Trophoblast cell (in vitro differentiated cells and primary cell): Measurements from ENCODE around the gene DNAJC16.
"Not testable (repeated sequence)": the region's sequence is repeated elsewhere in the genome, so short reads cannot be mapped to it uniquely, and the experiment has no call there.

ENCODE experiments used
- DNase-seq, 2 donors: peaks; one replicate each; pipeline ENCODE4 v3.0.0-alpha.2; 2016
- H2AFZ ChIP-seq: 2 replicates; pipeline ENCODE4 v1.6.1; 2013; ENCODE audit warnings: low read length, moderate library complexity, mild to moderate bottlenecking; ENCODE audit not compliant: insufficient read depth, poor library complexity
- H2AK5ac ChIP-seq: 2 replicates; pipeline ENCODE4 v1.6.1; 2013; ENCODE audit warnings: mild to moderate bottlenecking, low read length
- H2BK120ac ChIP-seq: 2 replicates; pipeline ENCODE4 v1.6.1; 2013; ENCODE audit warnings: low read length, mild to moderate bottlenecking, moderate library complexity; ENCODE audit not compliant: insufficient read depth, poor library complexity
- H2BK12ac ChIP-seq: 2 replicates; pipeline ENCODE4 v1.6.1; 2013; ENCODE audit warnings: mild to moderate bottlenecking, low read length, moderate library complexity
- H2BK5ac ChIP-seq: 2 replicates; pipeline ENCODE4 v1.6.1; 2013; ENCODE audit warnings: low read length, low read depth, moderate library complexity, mild to moderate bottlenecking; ENCODE audit not compliant: poor library complexity
- H3K14ac ChIP-seq: 2 replicates; pipeline ENCODE4 v1.6.1; 2013; ENCODE audit warnings: mild to moderate bottlenecking, low read length
- H3K18ac ChIP-seq: 2 replicates; pipeline ENCODE4 v1.6.1; 2013; ENCODE audit warnings: mild to moderate bottlenecking, low read length
- H3K23ac ChIP-seq: 2 replicates; pipeline ENCODE4 v1.6.1; 2013; ENCODE audit warnings: low read length
- H3K27ac ChIP-seq: 2 replicates; pipeline ENCODE4 v1.5.1; 2013; ENCODE audit warnings: low read depth, mild to moderate bottlenecking, inconsistent platforms, low read length, moderate library complexity
- H3K27me3 ChIP-seq: 2 replicates; pipeline ENCODE4 v1.6.1; 2013; ENCODE audit warnings: inconsistent platforms, mild to moderate bottlenecking, low read length, moderate library complexity; ENCODE audit not compliant: insufficient read depth
- H3K36me3 ChIP-seq, 2 experiments: 1 replicate in 1 of 2; 2 replicates in 1 of 2; pipeline ENCODE4 v1.6.1; 2013; ENCODE audit warnings: low read length in 2 of 2, mild to moderate bottlenecking in 2 of 2, moderate library complexity in 1 of 2; ENCODE audit not compliant: insufficient read depth in 2 of 2, control insufficient read depth in 1 of 2
- H3K4ac ChIP-seq: 2 replicates; pipeline ENCODE4 v1.6.1; 2013; ENCODE audit warnings: low read depth, mild to moderate bottlenecking, low read length, moderate library complexity
- H3K4me1 ChIP-seq, 2 experiments: 1 replicate in 1 of 2; 2 replicates in 1 of 2; pipeline ENCODE4 v1.6.1; 2013; ENCODE audit warnings: low read length in 2 of 2, mild to moderate bottlenecking in 2 of 2, moderate library complexity in 1 of 2; ENCODE audit not compliant: insufficient read depth in 2 of 2, control insufficient read depth in 1 of 2
- H3K4me2 ChIP-seq: 2 replicates; pipeline ENCODE4 v1.6.1; 2013; ENCODE audit warnings: inconsistent platforms, mild to moderate bottlenecking, low read length, moderate library complexity
- H3K4me3 ChIP-seq: 2 replicates; pipeline ENCODE4 v1.5.1; 2013; ENCODE audit warnings: mild to moderate bottlenecking, low read depth, low read length, inconsistent platforms
- H3K79me1 ChIP-seq: one replicate; pipeline ENCODE4 v1.6.1; 2013; ENCODE audit warnings: low read length
- H3K79me2 ChIP-seq: 2 replicates; pipeline ENCODE4 v1.6.1; 2013; ENCODE audit warnings: low read length, mild to moderate bottlenecking; ENCODE audit not compliant: control insufficient read depth, insufficient read depth, poor library complexity
- H3K9ac ChIP-seq: 2 replicates; pipeline ENCODE4 v1.6.1; 2013; ENCODE audit warnings: mild to moderate bottlenecking, low read length
- H3K9me3 ChIP-seq: 2 replicates; pipeline ENCODE4 v1.6.1; 2013; ENCODE audit warnings: low read depth, mild to moderate bottlenecking, control low read depth, inconsistent platforms, low read length; ENCODE audit not compliant: insufficient read depth
- H4K12ac ChIP-seq: 2 replicates; pipeline ENCODE4 v1.6.1; 2013; ENCODE audit warnings: low read depth, mild to moderate bottlenecking, low read length, moderate library complexity
- H4K8ac ChIP-seq: 2 replicates; pipeline ENCODE4 v1.6.1; 2013; ENCODE audit warnings: low read depth, mild to moderate bottlenecking, low read length, moderate library complexity
- H4K91ac ChIP-seq: one replicate; pipeline ENCODE4 v1.6.1; 2013; ENCODE audit warnings: low read depth, mild to moderate bottlenecking, low read length, moderate library complexity
- WGBS: extraction: QIAGEN DNeasy Blood & Tissue Kit; methylation state at CpG from one replicate; pipeline ENCODE4 v1.1.7; 2013; ENCODE audit warnings: missing lambda C conversion rate; ENCODE audit not compliant: insufficient read length, insufficient coverage; ENCODE audit errors: extremely low coverage; 5-methylcytosine and 5-hydroxymethylcytosine counted together

The DNAJC16 gene

GRCh38 chr1:15482455-15482854 lies 44.2 kb upstream of the DNAJC16 start:
- DNase-seq: not testable (repeated sequence)

GRCh38 chr1:15482983-15483543 lies 43.6 kb upstream of the DNAJC16 start:
- no CpG with 5 or more reads among the region's 16 CpGs for WGBS
- not testable (repeated sequence) for H3K36me3 ChIP-seq, H3K27ac ChIP-seq, H3K9me3 ChIP-seq, DNase-seq, H3K4ac ChIP-seq, H4K91ac ChIP-seq, H4K12ac ChIP-seq, H3K9ac ChIP-seq, H3K18ac ChIP-seq, H2AK5ac ChIP-seq, H2BK12ac ChIP-seq, H3K79me2 ChIP-seq, H3K4me3 ChIP-seq, H2BK5ac ChIP-seq, H3K27me3 ChIP-seq, H4K8ac ChIP-seq, H3K14ac ChIP-seq, H2BK120ac ChIP-seq, H3K79me1 ChIP-seq, H3K4me1 ChIP-seq, H3K4me2 ChIP-seq, H2AFZ ChIP-seq, H3K23ac ChIP-seq

More at GRCh38 chr1:15482455-15482854, 44.2 kb upstream of the DNAJC16 start:
- not testable (repeated sequence) for H3K79me2 ChIP-seq, H4K12ac ChIP-seq, H4K8ac ChIP-seq, H2AK5ac ChIP-seq, H3K9me3 ChIP-seq, H3K79me1 ChIP-seq, H3K4me1 ChIP-seq, H3K27me3 ChIP-seq, H3K14ac ChIP-seq, H2BK120ac ChIP-seq, H2BK5ac ChIP-seq, H3K9ac ChIP-seq, H2BK12ac ChIP-seq, H3K27ac ChIP-seq, H3K4me2 ChIP-seq, H2AFZ ChIP-seq, H3K36me3 ChIP-seq, H3K4ac ChIP-seq, H3K23ac ChIP-seq, H3K18ac ChIP-seq, H4K91ac ChIP-seq, H3K4me3 ChIP-seq
- WGBS: no CpG with 5 or more reads among the region's 6 CpGs

- peaks cover 1% of the 10 kb centered on the region for H3K9me3 ChIP-seq
- DNase-seq: no peak
- no peaks in the 10 kb centered on the region for H3K36me3 ChIP-seq
- no peak overlapping the region for H3K4ac ChIP-seq
- no CpG with 5 or more reads among the region's 2 CpGs for WGBS
- H3K14ac ChIP-seq: no peak overlapping the region
- no peak overlapping the region for H3K27ac ChIP-seq
- no peaks in the 10 kb centered on the region for H3K79me2 ChIP-seq
- H4K91ac ChIP-seq: no peak overlapping the region
- no peak overlapping the region for H2BK5ac ChIP-seq
- H3K23ac ChIP-seq: no peak overlapping the region
- no peak overlapping the region for H2BK12ac ChIP-seq
- H2AFZ ChIP-seq: no peak overlapping the region
- no peak overlapping the region for H3K18ac ChIP-seq
- no peak overlapping the region for H2BK120ac ChIP-seq
- H4K8ac ChIP-seq: no peak overlapping the region
- no peak overlapping the region for H2AK5ac ChIP-seq
- no peak overlapping the region for H3K4me3 ChIP-seq
- H4K12ac ChIP-seq: no peak overlapping the region
- H3K9ac ChIP-seq: no peak overlapping the region
- no peaks in the 10 kb centered on the region for H3K79me1 ChIP-seq
- no peak overlapping the region for H3K4me2 ChIP-seq
- no peaks in the 10 kb centered on the region for H3K4me1 ChIP-seq
- H3K27me3 ChIP-seq: no peaks in the 10 kb centered on the region
Observed at GRCh38 chr1:15483971-15484370, 42.7 kb upstream of the DNAJC16 start.

- not testable (repeated sequence) for H4K91ac ChIP-seq, H2BK5ac ChIP-seq, H3K18ac ChIP-seq, H3K9me3 ChIP-seq, H3K79me1 ChIP-seq, H2AK5ac ChIP-seq, H2BK12ac ChIP-seq, DNase-seq, H3K4ac ChIP-seq, H3K23ac ChIP-seq, H3K79me2 ChIP-seq, H3K27me3 ChIP-seq, H4K12ac ChIP-seq, H2BK120ac ChIP-seq, H3K27ac ChIP-seq, H3K9ac ChIP-seq, H2AFZ ChIP-seq, H4K8ac ChIP-seq, H3K4me1 ChIP-seq, H3K14ac ChIP-seq, H3K36me3 ChIP-seq, H3K4me3 ChIP-seq, H3K4me2 ChIP-seq
- WGBS: no CpG with 5 or more reads among the region's 6 CpGs
Observed at GRCh38 chr1:15484443-15484842, 42.2 kb upstream of the DNAJC16 start.
